ENCODE measurements around the gene ANGPTL4. TPM values are rescaled to one million over a fixed set of nuclear protein-coding genes. Genes with fewer than 3 reads are reported as not detected.

ANGPTL4 gene
- total and polyA plus RNA-seq, 2 of the 13 experiments (the other 11 are each of a cell fraction or from before 2014, with no cell fraction given): 0.80 to 21.7 TPM

DNA sequence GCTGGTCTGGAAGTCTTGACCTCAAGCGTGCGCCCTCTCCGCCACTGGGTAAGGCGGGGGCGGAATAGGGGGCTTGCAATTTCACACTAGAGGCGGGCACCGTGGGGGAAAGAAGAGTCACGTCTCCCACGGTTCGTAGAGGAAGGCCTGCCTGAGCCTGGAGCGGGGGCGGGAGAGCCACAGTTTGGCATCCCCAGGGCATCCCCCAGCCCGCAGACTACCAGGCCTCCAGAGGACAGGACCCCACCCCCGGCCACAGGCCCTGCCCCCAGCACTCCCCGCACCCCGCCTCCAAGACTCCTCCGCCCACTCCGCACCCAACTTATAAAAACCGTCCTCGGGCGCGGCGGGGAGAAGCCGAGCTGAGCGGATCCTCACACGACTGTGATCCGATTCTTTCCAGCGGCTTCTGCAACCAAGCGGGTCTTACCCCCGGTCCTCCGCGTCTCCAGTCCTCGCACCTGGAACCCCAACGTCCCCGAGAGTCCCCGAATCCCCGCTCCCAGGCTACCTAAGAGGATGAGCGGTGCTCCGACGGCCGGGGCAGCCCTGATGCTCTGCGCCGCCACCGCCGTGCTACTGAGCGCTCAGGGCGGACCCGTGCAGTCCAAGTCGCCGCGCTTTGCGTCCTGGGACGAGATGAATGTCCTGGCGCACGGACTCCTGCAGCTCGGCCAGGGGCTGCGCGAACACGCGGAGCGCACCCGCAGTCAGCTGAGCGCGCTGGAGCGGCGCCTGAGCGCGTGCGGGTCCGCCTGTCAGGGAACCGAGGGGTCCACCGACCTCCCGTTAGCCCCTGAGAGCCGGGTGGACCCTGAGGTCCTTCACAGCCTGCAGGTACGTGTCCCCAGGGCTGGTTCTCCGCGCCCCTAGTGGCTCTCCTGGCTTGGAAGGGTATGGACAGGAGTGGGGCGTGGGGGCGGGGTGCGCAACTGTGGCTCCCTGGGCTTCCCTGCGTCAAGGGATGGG is at the start of gene ANGPTL4 (continued):
- peak; percentile 59; the same call in 1 of the 2 replicates for TF ChIP-seq ZNF605 (CRISPR knock-in tag; IDR thresholded peaks at IDR 0.05)
- peak; percentile 40; the same call in 1 of the 2 replicates for TF ChIP-seq ZNF263 (CRISPR knock-in tag; IDR thresholded peaks at IDR 0.05)
- no peak for TF ChIP-seq EEA1 (CRISPR knock-in tag; IDR thresholded peaks at IDR 0.05; ENCODE audit: borderline replicate concordance)
- TF ChIP-seq ZNF703 (CRISPR knock-in tag; IDR thresholded peaks at IDR 0.05; ENCODE audit: borderline replicate concordance): no peak
- TF ChIP-seq ZNF879 (CRISPR knock-in tag; IDR thresholded peaks at IDR 0.05): no peak
- no peak for TF ChIP-seq JUND (CRISPR knock-in tag; IDR thresholded peaks at IDR 0.05)
- peak; percentile 83; the same call in 1 of the 2 replicates for TF ChIP-seq ZBTB7A (CRISPR knock-in tag; IDR thresholded peaks at IDR 0.05)
- TF ChIP-seq ZSCAN20 (CRISPR knock-in tag; IDR thresholded peaks at IDR 0.05; ENCODE audit: borderline replicate concordance): no peak
- no peak for TF ChIP-seq SMARCC2 (IDR thresholded peaks at IDR 0.05)
- TF ChIP-seq ZNF629 (CRISPR knock-in tag; conservative IDR thresholded peaks at IDR 0.05): 0 out of 2 replicates have a peak, but pooled peaks have one; percentile 13
- TF ChIP-seq MXD4 (CRISPR knock-in tag; IDR thresholded peaks at IDR 0.05): no peak
- no peak for TF ChIP-seq FOXK1 (CRISPR knock-in tag; IDR thresholded peaks at IDR 0.05; ENCODE audit: borderline replicate concordance, low read depth)
- TF ChIP-seq ZNF776 (CRISPR knock-in tag; IDR thresholded peaks at IDR 0.05): no peak
- TF ChIP-seq, protein P1, sequence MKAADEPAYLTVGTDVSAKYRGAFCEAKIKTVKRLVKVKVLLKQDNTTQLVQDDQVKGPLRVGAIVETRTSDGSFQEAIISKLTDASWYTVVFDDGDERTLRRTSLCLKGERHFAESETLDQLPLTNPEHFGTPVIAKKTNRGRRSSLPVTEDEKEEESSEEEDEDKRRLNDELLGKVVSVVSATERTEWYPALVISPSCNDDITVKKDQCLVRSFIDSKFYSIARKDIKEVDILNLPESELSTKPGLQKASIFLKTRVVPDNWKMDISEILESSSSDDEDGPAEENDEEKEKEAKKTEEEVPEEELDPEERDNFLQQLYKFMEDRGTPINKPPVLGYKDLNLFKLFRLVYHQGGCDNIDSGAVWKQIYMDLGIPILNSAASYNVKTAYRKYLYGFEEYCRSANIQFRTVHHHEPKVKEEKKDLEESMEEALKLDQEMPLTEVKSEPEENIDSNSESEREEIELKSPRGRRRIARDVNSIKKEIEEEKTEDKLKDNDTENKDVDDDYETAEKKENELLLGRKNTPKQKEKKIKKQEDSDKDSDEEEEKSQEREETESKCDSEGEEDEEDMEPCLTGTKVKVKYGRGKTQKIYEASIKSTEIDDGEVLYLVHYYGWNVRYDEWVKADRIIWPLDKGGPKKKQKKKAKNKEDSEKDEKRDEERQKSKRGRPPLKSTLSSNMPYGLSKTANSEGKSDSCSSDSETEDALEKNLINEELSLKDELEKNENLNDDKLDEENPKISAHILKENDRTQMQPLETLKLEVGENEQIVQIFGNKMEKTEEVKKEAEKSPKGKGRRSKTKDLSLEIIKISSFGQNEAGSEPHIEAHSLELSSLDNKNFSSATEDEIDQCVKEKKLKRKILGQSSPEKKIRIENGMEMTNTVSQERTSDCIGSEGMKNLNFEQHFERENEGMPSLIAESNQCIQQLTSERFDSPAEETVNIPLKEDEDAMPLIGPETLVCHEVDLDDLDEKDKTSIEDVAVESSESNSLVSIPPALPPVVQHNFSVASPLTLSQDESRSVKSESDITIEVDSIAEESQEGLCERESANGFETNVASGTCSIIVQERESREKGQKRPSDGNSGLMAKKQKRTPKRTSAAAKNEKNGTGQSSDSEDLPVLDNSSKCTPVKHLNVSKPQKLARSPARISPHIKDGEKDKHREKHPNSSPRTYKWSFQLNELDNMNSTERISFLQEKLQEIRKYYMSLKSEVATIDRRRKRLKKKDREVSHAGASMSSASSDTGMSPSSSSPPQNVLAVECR (CRISPR knock-in tag; IDR thresholded peaks at IDR 0.05; ENCODE audit: borderline replicate concordance): no peak; the same call in 1 of the 2 replicates
- TF ChIP-seq, protein P2, sequence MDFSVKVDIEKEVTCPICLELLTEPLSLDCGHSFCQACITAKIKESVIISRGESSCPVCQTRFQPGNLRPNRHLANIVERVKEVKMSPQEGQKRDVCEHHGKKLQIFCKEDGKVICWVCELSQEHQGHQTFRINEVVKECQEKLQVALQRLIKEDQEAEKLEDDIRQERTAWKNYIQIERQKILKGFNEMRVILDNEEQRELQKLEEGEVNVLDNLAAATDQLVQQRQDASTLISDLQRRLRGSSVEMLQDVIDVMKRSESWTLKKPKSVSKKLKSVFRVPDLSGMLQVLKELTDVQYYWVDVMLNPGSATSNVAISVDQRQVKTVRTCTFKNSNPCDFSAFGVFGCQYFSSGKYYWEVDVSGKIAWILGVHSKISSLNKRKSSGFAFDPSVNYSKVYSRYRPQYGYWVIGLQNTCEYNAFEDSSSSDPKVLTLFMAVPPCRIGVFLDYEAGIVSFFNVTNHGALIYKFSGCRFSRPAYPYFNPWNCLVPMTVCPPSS (IDR thresholded peaks at IDR 0.05): no peak
- TF ChIP-seq, protein P3, sequence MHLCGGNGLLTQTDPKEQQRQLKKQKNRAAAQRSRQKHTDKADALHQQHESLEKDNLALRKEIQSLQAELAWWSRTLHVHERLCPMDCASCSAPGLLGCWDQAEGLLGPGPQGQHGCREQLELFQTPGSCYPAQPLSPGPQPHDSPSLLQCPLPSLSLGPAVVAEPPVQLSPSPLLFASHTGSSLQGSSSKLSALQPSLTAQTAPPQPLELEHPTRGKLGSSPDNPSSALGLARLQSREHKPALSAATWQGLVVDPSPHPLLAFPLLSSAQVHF (CRISPR knock-in tag; IDR thresholded peaks at IDR 0.05): no peak; the same call in 1 of the 2 replicates
- no peak for TF ChIP-seq HNRNPUL1 (IDR thresholded peaks at IDR 0.05; ENCODE audit: low read depth, low read length)
